HG02885 (cell line): ENCODE measurements around the gene CYREN.
"Not testable (repeated sequence)": the region's sequence is repeated elsewhere in the genome, so short reads cannot be mapped to it uniquely, and the experiment has no call there.

Source experiments
- ATAC-seq: cut with Tn5 transposase; IDR thresholded peaks from one replicate; pipeline ENCODE4 v1.9.1; 2021; ENCODE audit warnings: mild to moderate bottlenecking; ENCODE audit not compliant: unreplicated experiment, poor library complexity

Gene CYREN, protein sequence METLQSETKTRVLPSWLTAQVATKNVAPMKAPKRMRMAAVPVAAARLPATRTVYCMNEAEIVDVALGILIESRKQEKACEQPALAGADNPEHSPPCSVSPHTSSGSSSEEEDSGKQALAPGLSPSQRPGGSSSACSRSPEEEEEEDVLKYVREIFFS

DNA sequence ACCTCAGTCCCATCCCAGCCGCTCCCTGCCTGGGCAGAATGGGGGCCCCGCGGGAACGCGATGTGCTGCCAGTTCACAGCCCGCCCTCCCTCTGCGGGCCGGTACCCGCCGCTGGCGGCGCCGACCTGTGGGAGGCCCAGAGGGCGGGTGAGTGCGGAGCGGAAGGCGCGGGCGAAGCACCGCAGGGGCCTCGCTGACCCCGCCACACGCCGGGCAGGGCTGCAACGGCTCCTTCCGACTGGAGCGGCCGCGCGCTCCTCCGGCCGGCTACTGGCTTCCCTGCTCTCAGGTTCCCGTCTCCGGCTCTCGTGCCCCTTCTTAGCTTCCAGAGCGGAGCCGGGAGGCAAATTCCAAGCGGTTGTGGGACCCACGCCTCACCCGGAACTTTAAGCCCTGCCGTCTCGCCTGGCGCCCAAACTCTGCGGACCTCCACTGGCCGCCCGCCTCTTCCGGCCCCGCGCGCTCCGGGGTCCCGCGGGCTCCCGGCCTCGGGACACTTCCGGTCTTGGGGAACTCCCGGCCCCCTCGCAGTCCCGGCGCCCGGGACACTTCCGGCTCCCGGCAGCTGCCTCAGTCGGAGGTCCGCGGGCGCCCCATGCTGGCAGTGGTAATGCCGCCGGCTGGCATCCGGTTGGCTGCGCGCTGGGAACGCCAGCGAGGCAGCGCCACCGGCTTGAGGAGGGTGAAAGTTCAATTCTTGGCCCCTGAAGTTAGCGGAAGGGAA is at the start of gene CYREN:
Gene CYREN (minus strand): TSS at position 434 of the 724 bp plus-strand sequence. CDS start 1,785 bp downstream, outside the sequence.
- ATAC-seq = peak; percentile 80

DNA sequence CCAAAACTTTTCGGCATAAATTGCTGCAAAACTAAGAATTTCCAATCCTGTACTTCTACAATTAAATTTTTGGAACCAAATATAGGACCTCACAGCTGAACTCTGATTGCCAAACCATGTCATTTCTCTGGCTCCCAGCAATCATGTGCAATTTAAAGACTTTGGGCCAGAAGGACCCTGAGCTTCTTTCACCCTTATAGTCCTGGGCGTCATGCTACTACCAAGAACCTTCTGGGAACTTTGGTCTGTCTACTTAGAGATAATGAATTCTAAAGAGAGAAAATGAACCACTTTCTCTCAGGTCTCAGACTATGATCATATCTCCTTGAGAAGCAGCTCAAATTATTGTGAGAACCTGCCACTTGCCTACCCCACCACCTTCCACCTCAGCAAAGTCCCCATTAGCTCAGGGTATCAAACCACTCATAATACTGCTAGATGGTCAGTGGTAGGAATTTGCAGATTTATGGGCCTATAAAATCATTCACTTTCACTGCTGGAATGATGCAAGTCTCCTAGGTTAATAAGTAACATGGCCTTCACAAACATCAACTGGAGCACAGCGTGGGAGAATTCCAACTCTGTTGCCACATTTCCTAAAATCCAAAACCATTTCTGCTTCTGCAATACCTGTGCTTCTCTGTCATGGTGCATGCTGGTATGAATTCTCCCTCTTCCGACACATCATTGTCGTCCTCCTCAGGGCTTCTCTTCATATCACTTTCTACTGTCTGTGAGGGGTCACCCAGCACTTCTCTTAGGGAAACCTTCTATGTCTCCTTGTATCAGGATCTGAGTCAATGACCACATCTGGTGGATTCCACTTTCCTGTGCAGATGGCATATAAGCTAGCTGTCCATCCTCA is 47.4 kb upstream of the CYREN start:
- ATAC-seq = no peak

DNA sequence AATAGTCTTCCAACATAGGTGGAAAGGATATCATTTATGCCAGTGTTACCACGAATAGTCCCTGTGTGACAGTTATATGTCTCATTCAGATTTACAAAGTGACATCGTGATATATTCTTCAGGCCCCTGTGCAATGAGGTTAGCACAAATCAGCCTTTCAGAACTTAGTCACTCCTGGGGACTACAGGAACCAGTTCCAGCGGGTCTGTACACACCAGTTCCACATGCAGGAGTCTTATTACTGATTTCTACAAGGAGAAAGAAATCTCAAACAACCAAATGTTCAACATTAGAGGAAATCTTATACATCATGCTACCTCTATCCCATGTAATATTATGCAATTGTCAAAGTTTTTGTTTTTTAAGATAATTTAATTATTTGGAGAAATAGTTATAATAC is 45.2 kb upstream of the CYREN start:
- ATAC-seq = no peak

DNA sequence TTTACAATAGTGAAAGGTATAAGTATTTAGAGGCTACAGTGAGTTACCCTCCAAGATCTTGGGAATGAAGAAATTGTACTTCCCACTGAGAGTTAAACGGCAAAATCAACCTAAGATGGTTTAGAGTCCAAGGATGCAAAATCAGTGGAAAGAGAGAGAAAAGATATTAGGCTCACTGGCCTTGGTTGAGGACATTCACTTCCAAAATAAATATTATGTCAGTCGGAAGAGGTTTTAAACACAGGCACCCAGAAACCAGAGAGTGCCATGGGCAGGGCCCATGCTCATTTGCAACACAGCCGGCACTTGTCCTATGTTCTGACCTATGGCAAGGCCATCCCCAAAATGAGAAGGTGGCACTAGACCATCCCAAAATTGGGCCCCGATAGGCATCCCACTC is 44.7 kb upstream of the CYREN start:
- no peak for ATAC-seq

DNA sequence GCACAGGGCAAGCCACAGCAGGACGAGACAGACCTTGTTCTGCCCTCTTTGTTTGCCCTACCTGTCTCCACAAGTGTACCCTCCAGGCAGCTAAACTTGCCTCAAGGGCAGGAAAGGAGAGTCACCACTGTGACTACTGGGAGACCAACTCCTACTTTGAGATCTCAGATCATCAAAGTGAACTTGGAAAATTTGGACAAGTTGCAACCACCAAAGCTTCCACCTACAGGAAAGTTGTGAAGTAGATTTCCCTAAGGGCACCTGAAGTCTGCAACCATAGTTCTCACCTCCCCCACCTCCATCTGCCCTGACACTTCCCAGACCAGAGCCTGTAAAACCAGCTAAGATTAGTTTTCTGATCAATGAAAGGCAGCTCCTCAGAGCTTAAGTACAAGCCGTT is 43.3 kb upstream of the CYREN start:
- ATAC-seq = no peak

DNA sequence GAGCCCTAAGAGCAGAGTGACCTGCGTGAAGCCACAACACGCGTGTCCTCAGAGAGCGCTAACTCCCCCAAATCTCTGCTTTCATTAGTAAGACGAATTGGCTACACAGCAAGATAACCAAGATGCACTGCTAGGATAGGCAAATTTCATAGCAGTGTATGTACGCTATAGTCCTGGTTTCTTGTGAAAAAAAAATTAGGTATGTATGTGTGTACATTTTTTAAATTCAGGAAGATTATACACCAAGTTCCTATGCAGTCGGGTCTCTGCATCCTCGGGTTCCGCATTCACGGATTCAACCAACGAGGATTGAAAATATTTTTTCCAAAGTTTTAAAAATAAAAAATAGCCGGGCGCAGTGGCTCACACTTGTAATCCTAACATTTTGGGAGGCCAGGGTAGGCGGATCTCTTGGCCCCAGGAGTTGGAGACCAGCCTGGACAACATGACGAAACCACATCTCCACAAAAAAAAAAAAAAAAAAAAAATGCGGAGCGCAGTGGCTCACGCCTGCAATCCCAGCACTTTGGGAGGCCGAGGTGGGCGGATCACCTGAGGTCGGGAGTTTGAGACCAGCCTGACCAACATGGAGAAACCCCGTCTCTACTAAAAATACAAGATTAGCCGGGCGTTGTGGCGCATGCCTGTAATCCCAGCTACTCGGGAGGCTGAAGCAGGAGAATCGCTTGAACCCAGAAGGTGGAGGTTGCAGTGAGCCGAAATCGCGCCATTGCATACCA is 41.6 kb upstream of the CYREN start:
- not testable (repeated sequence) for ATAC-seq

DNA sequence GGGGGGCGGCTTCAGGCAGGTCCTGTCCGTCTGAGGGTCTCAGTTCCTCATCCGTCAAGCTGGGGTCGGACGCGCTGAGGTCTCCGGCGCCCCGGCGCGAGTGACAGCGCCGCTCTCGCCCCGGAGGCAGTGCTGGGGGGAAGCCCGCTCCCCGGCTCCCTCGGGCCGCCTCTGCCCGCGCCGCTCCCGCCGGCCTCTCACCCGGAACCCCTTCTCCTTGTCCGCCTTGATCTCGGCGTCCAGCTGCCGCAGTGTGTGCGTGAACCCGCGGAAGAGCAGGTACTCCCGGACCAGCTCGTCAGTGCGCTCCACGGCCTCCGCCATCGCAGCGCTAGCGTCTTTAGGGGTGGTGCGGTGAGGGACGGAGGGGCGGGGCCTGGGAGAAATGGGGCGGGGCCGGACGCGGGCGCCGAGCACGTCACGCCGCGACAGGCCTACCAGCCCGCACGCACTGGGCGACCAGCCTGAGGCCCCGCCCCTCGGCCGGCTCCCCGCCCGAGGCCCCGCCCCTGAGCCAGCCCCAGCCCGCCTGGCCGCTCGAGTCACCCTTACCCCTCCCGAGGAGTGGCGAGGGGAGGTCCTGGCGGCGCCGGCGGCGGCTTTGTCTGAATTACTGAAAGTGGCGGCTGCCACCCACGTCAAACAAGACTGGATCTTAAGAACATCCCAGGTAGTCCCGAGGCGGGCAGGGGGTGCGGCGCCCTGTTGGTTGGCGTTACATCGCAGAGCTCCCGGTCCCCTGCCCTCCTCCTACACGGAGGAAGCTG is 40.9 kb upstream of the CYREN start, which contains the start of gene WDR91:
Gene WDR91 (minus strand): TSS at position 348 of the 767 bp plus-strand sequence. CDS start 24 bp downstream, at position 324.
- peak; percentile 81 for ATAC-seq

DNA sequence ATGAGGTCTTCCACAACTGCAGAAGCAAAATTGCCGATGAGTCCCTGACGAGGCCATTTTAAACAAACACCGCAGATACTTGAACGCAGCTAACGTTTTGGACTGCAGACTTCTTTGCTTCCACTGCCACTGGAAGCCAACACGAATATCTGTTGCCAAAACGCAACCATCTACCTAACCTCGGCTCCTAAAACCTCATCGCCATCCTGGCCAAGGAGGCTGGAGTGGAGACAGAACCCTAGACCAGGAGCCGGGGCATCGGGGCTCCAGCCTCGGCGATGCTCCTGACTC is 40.3 kb upstream of the CYREN start:
- ATAC-seq = no peak

DNA sequence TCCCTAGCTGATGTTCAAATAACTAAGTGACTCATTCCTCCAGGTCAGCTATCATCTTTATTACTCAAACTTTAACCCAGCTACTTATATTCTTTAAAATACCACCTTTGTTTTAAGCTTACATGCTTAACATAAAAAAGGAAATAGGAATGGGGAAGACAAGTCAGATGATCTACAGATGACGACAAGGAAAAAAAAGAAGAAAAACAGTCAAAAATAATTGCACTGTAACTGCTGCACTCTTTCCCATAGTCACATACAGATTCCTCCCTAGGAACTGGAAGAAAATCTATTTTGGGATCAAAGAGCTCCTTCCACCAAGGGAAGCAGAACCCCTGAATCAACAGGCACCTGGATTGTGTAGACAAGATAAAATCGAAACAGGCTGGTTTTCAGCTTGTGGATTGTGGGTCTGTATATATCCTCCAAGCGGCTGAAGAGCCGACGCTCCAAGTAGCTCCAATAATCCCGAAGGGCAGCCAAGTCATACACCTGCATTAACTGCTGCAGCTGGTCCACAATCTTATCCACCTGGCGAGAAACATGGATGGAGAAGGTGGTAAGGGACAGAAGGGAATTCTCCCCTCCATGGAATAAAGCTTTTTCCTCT is 38.8 kb upstream of the CYREN start:
- no peak for ATAC-seq

DNA sequence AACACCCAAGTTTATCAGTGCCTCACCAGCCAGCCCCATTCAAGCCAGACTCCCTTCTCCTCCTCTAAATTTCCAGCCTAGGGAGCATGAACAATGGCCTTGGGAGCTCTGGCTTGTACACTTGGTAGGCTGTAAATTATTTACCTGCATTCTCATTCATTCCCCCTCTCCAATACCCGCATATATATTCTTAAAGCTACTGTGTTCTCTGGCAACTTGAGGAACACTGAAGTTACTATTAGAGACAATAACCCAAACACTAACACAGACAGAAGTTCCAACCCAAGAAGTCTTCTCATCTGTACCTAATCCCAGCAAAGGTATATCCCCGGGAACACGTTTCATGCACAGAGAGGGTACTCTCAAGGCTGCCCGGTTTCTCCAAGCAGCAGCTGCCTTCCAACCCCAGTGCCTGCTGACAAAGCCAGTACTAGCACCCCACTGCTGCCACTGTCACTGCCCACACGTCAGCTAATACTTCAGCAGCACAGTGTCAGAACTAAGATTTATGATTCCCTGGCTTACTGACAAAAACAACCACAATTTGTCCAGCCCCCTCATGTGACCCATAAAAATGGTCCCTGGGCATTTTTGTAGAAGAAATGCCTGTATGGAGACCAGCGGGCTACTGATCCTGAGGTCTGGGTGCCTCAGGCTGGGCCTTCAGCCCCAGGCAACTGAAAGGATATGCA is 37.7 kb upstream of the CYREN start:
- ATAC-seq = no peak

DNA sequence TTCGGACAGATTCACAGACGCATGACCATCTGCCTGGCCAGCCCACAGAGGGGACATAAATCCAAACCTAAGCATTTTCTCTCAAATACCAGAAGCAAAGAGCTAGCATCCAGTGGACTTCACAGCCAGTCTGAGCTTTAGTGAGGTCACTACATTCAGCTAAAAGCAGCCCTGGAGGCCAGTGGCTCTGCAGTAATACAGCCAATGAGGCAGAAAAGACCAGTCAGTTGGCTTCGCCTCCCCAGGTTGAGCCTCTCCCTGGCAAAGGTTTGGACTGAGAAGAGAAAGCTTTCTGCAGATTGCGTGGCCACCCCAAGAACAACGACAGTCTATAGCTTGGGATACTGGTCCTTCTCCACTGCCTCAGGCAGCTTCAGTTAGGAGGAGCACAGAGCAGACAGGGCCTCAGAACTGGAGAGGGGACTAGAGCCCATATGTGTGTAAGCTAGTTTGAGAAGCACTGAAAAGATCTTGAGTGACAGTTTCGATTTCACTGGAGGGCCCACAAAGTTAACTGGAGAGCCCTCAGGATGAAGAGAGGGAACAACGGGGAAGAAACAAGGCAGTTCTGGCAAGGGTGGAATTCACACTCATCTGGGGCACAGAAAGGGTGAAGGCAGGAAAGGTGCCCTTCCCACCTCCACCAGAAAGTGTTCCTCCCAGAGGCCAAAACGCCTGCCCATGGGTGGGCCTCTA is 37.0 kb upstream of the CYREN start:
- peak; percentile 17 for ATAC-seq

DNA sequence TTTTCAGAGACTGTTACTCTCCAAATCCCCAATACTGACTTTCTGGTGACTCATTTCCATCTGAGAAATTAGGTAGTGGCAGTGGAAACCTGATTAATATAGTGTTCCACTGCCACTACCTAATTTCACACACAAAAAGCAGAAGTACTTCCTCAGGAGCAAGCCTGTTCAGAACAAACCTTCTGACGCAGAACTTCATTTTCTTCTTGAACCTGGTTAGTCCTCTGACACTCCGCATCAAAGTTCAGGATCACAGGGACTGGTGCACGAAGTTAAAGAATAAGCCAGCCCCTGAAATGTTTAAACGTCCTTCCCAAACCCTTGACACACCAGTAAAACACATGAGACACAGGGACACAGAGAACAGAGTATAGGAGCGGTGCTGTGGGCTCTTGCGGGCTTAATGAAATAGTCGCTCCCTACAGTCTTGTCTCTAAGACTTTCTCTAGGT is 36.5 kb upstream of the CYREN start:
- peak; percentile 36 for ATAC-seq

DNA sequence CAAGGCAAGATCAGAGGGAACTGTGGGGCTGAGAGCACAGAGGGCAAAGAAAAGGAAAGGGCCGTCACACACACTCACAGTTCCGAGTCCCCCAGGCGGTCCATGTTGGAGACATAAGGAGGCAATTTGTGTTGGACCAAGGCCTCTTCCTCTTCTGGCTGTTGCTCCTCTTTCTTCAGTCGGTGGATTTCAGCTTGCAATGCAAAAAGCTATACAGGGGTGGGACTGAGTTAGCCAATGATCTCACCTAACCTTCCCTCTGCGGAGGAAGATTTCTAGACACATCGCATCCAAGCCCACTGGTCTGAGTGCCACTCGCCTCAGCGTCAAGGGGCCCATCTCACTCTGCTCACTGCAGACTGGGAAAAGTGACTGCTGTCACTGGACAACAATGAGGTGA is 35.3 kb upstream of the CYREN start:
- ATAC-seq = no peak

DNA sequence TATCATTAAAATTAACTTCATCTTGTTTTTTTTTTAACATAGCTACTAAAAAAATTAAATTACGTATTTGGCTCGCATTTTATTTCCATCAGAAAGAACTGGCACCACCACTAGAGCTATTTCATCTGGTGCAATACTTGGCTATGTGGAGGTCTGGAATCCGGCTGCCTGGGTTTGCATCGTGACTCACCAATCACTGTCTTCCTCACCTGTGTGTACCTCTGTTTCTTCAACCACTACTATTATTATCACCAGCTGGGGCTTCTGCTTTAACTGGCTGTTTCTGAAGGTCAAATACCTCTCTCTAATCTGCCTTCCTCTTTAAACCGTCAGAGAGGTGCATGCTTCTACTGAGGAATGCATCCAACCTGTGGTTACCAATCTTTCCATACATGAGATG is 34.4 kb upstream of the CYREN start:
- no peak for ATAC-seq

DNA sequence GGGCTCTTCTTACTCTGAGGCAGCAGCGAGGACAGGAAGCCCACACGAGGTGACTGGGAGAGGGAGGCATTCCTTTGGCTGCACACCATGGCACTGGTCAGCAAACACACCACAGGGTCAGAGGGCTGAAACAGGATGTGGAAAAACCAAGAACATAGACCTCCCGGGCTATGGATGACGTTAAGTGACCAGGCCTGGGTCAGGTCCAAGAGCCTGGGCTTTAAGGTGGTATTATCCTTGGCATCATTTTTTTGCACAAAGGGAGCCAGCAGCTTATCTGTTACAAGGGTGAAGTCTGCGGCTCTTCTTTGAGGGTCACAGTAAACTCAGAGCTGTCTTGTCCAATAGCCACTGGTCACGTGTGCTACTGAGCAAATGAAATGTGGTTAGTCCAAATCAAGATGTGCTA is 33.8 kb upstream of the CYREN start:
- no peak for ATAC-seq

DNA sequence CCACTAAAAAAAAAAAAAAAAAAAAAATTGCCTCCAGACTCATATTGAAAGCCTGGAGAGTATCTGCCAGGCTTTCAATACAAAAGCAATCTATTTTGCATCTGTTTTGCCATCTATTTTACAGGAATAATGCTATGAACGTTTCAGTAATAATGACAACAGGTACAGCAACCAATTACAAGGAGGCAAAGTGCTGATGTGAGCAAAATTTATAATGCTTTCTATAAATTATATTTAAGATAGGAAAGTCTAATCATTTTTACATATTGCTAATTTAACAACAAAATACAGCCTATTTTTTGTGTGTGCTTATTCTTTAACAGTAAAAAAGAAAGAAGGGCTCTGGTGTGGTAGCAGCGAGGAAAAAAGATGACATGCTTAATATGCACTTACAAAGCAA is 30.8 kb upstream of the CYREN start:
- no peak for ATAC-seq

DNA sequence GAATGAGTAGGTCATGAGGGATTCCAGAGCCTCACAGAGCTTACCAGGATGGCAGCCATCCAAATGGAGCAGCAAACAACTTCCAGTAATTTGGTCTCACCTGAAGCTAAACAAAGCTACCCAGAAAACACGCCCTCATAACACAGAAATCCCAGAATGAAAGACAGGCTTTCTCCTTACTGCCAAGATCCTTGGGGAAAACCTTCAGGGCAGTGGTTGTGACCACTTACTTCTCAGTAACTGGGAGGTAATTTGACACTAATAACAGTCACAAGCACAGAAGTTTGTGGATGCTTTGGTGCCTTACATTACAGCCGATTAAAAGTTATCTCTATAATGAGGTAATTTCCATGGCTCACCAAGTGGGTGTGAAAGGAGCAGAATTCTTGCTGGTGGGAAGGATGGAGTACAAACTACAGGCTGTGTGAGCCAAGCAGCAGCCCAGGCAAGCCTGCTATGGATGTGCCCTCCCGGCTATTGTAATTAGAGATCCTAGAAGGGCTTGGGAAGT is 30.4 kb upstream of the CYREN start:
- no peak for ATAC-seq

DNA sequence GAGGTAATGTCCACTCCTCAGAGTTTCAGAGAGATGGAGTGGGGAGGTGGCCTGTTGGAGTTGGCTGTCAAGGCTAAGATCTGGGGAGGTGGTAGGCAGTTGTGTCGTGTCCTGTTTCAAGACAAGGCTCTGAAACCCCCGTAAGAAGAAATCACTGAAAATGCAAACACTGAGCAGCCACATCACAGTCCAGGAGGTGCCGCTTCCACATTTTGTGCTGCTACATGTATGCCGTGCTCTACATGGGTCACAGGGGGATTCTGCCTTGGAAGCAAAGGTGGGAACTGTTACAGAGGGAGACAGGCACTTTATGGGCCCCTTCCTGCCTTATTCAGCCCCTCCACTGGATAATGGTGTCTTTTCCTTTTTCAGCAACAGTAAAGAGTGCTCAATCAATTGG is 28.9 kb upstream of the CYREN start:
- ATAC-seq = no peak
